ENCODE measurements around the gene RBPJL. TPM values are rescaled to one million over a fixed set of nuclear protein-coding genes. Genes with fewer than 3 reads are reported as not detected.

Gene RBPJL
- total RNA-seq, 4 donors from 2014 or later, result not detected

GRCh38 chr20:45339084-45339483 lies 32.4 kb downstream of the RBPJL start:
- DNase-seq, result no peak
- Histone ChIP-seq H3K4me3 (replicated peaks in 1 of 3) (no peak overlapping the region), H3K4me1 (peaks cover 73 to 81% of the 10 kb centered on the region in 2 donors), H3K9me3 (no peaks in the 10 kb centered on the region), H3K27ac (peak overlapping the region; percentile 79 to 97 (median 93)), H3K36me3 (peaks cover 3 to 4% of the 10 kb centered on the region in 2 donors), H3K27me3 (no peaks in the 10 kb centered on the region)
- intact Hi-C loops (cut with DNase I), result no loop called here
- WGBS, 2 donors, result 85 to 97% methylated on average over 3 to 6 of the region's 6 CpGs
- TF ChIP-seq, protein P1, sequence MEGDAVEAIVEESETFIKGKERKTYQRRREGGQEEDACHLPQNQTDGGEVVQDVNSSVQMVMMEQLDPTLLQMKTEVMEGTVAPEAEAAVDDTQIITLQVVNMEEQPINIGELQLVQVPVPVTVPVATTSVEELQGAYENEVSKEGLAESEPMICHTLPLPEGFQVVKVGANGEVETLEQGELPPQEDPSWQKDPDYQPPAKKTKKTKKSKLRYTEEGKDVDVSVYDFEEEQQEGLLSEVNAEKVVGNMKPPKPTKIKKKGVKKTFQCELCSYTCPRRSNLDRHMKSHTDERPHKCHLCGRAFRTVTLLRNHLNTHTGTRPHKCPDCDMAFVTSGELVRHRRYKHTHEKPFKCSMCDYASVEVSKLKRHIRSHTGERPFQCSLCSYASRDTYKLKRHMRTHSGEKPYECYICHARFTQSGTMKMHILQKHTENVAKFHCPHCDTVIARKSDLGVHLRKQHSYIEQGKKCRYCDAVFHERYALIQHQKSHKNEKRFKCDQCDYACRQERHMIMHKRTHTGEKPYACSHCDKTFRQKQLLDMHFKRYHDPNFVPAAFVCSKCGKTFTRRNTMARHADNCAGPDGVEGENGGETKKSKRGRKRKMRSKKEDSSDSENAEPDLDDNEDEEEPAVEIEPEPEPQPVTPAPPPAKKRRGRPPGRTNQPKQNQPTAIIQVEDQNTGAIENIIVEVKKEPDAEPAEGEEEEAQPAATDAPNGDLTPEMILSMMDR (IDR thresholded peaks at IDR 0.05), result no peak
- no peak for TF ChIP-seq POLR2A (IDR thresholded peaks at IDR 0.05)

- H3K27me3 ChIP-seq, result no peaks in the 10 kb centered on the region
- no peak for TF ChIP-seq POLR2A (IDR thresholded peaks at IDR 0.05)
- TF ChIP-seq, protein P1 (IDR thresholded peaks at IDR 0.05), result no peak
- no peak for DNase-seq
- peak overlapping the region; percentile 93 to 98 (median 97) for H3K27ac ChIP-seq
- WGBS, 2 donors, result 96 to 100% methylated on average over 2 of the region's 2 CpGs
- H3K9me3 ChIP-seq, result no peaks in the 10 kb centered on the region
- intact Hi-C loops (cut with DNase I), result no loop called here
- no peak overlapping the region for H3K4me3 ChIP-seq (replicated peaks in 1 of 3)
- peaks cover 3 to 4% of the 10 kb centered on the region in 2 donors for H3K36me3 ChIP-seq
- peaks cover 80 to 88% of the 10 kb centered on the region in 2 donors for H3K4me1 ChIP-seq
Measured at GRCh38 chr20:45339799-45340198, 33.2 kb downstream of the RBPJL start.

DNA sequence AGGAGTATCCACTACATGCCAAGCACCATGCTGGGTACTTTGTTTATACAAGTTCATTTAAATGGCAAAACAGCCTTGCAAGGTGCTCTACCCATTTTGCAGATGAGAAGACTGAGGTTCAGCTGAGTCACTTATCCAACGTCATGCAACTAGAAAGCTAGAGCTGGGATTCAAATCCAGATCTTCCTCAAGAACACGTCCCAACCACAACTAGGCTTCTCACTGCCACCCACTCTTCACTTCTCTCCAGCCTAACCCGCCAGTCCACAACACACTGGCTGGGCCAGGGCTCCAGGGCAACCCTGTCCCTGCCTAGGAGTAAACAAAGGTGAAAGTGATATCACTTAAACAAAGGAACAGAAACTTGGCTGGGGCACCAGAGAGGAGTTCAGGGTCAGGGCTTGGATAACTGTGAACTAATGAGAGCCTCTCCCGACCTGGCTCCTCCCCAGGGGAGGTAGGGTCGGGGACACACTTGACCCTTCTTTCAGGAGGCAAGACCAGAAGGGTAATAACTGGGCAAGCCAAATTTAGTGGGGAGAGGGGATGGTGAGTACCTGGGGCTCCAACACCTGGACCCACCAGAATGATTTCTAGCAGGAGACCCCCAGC lies 33.7 kb downstream of the RBPJL start:
- Histone ChIP-seq H3K36me3 (peaks cover 0 to 4% of the 10 kb centered on the region in 2 donors), H3K4me3 (replicated peaks in 1 of 3) (no peak overlapping the region), H3K27me3 (no peaks in the 10 kb centered on the region), H3K27ac (peak overlapping the region; percentile 93 to 98 (median 97)), H3K4me1 (peaks cover 85 to 94% of the 10 kb centered on the region in 2 donors), H3K9me3 (no peaks in the 10 kb centered on the region)
- TF ChIP-seq POLR2A (IDR thresholded peaks at IDR 0.05), result no peak
- TF ChIP-seq, protein P1 (IDR thresholded peaks at IDR 0.05), result no peak
- WGBS, 2 donors, result 55 to 61% methylated on average over 5 of the region's 5 CpGs
- peak; percentile 57 to 70 for DNase-seq
- intact Hi-C loops (cut with DNase I), result no loop called here

- intact Hi-C loops (cut with DNase I), result no loop called here
- peaks cover 91 to 99% of the 10 kb centered on the region in 2 donors for H3K4me1 ChIP-seq
- TF ChIP-seq, protein P1 (IDR thresholded peaks at IDR 0.05), result no peak
- TF ChIP-seq POLR2A (IDR thresholded peaks at IDR 0.05), result peak in 1 of 2 donors; percentile 5
- peak overlapping the region; percentile 93 to 98 (median 97) for H3K27ac ChIP-seq
- H3K27me3 ChIP-seq, result no peaks in the 10 kb centered on the region
- H3K9me3 ChIP-seq, result no peaks in the 10 kb centered on the region
- no peak overlapping the region for H3K4me3 ChIP-seq (replicated peaks in 1 of 3)
- DNase-seq, result peak; percentile 27 to 41
- 18 to 21% methylated on average over 1 of the region's 1 CpG for WGBS, 2 donors
- no peaks in the 10 kb centered on the region for H3K36me3 ChIP-seq
Measured at GRCh38 chr20:45340951-45341350, 34.3 kb downstream of the RBPJL start.

DNA sequence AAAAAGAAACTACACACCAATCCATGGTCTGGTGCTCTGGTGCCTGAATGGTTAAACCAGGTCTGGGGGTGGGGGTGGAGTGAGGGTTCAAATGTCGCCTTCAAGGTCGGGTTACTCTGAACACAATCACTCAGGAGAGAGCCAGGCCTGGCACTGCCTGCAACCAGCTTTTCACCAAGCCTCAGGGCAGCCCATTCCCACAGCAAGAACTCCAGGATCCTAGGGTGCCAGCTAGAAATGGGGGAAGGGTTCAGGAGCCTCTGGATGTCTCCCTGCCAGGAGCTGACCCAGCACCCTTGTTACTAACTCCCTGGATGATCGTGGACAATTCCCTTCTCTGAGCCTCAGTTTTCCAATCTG lies 34.9 kb downstream of the RBPJL start:
- no peaks in the 10 kb centered on the region for H3K9me3 ChIP-seq
- 27 to 44% methylated on average over 3 of the region's 3 CpGs for WGBS, 2 donors
- H3K4me3 ChIP-seq (replicated peaks in 1 of 3), result peak overlapping the region in 1 of 3 donors; percentile 15
- H3K27ac ChIP-seq, result peak overlapping the region; percentile 93 to 98 (median 97)
- intact Hi-C loops (cut with DNase I), result no loop called here
- TF ChIP-seq, protein P1 (IDR thresholded peaks at IDR 0.05), result no peak
- TF ChIP-seq POLR2A (IDR thresholded peaks at IDR 0.05), result no peak
- no peaks in the 10 kb centered on the region for H3K36me3 ChIP-seq
- peaks cover 97 to 99% of the 10 kb centered on the region in 2 donors for H3K4me1 ChIP-seq
- no peaks in the 10 kb centered on the region for H3K27me3 ChIP-seq
- DNase-seq, result peak; percentile 32 to 56

Measured in thyroid gland (tissue), 4 donors.